MM.1S (cell line): ENCODE data around the gene BBS12.

Experiments
- EZH2 ChIP-seq: fragments of 300-600 bp; sonication (generic); optimal IDR thresholded peaks from 2 replicates; pipeline ENCODE3; 2017; ENCODE audit warnings: low read depth, mild to moderate bottlenecking, antibody characterized with exemption, low read length, mixed read lengths
- EZH2phosphoT487 ChIP-seq: fragments of 300-600 bp; sonication (generic); IDR thresholded peaks from 2 replicates; pipeline ENCODE4 v1.6.1; 2018; ENCODE audit warnings: antibody characterized with exemption, low read length
- TF ChIP-seq, protein P1 (sequence below): fragments of 300-600 bp; sonication (generic); IDR thresholded peaks from 2 replicates; pipeline ENCODE4 v1.5.1; 2016; ENCODE audit warnings: antibody characterized with exemption, low read length, mixed read lengths

DNA sequence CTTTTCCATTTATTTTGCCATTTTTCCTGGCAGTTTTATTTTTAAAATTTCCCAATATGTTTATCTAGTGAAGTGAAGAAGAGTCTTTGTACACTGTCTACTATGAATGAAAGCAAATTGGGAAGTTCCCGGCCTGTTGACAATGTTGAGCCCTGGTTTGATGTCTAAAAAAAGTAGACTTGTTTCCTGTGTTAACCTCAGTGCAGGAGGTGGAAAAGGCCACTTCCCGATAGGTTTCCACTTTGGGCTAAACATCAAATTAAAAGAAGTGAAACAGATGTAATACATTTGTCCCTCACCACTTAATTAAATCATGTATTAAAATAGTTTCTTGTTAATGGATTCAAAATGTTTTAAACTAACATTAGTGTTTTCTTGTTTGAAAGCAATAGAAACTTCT is 30.0 kb downstream of the BBS12 start:
- TF ChIP-seq, protein P1, sequence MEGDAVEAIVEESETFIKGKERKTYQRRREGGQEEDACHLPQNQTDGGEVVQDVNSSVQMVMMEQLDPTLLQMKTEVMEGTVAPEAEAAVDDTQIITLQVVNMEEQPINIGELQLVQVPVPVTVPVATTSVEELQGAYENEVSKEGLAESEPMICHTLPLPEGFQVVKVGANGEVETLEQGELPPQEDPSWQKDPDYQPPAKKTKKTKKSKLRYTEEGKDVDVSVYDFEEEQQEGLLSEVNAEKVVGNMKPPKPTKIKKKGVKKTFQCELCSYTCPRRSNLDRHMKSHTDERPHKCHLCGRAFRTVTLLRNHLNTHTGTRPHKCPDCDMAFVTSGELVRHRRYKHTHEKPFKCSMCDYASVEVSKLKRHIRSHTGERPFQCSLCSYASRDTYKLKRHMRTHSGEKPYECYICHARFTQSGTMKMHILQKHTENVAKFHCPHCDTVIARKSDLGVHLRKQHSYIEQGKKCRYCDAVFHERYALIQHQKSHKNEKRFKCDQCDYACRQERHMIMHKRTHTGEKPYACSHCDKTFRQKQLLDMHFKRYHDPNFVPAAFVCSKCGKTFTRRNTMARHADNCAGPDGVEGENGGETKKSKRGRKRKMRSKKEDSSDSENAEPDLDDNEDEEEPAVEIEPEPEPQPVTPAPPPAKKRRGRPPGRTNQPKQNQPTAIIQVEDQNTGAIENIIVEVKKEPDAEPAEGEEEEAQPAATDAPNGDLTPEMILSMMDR: no peak
- TF ChIP-seq EZH2 (no peak), EZH2phosphoT487 (no peak)
